Measurements from ENCODE around the gene ATP8A2. TPM values are rescaled to one million over a fixed set of nuclear protein-coding genes. Genes with fewer than 3 reads are reported as not detected.

Gene ATP8A2
- polyA plus RNA-seq, 1 donor from 2014 or later: 11.9 TPM

- TF ChIP-seq CTCF (IDR thresholded peaks at IDR 0.05; ENCODE audit: poor library complexity, severe bottlenecking) (no peak), MXI1 (conservative IDR thresholded peaks at IDR 0.05; ENCODE audit: poor library complexity, severe bottlenecking) (no peak), TAF1 (IDR thresholded peaks at IDR 0.05; ENCODE audit: low read depth) (no peak), REST (IDR thresholded peaks at IDR 0.05; ENCODE audit: borderline replicate concordance) (no peak)
- Histone ChIP-seq H3K9me3 (ENCODE audit: low read length) (no peaks in the 10 kb centered on the region), H3K27ac (ENCODE audit: low read length) (no peak overlapping the region), H3K79me2 (replicated peaks; ENCODE audit: insufficient read depth, low read length) (no peaks in the 10 kb centered on the region), H4K20me1 (ENCODE audit: insufficient read depth) (no peaks in the 10 kb centered on the region), H3K4me2 (ENCODE audit: low read length) (no peak overlapping the region), H2AFZ (ENCODE audit: low read depth, low read length) (no peak overlapping the region), H3F3A (ENCODE audit: insufficient read depth, low read length, poor library complexity, severe bottlenecking) (no peaks in the 10 kb centered on the region), H3K9ac (ENCODE audit: low read length) (no peak overlapping the region), H3K9me2 (ENCODE audit: insufficient read depth, low read length) (no peaks in the 10 kb centered on the region), H3K27me3 (ENCODE audit: insufficient read depth, low read depth, low read length) (no peaks in the 10 kb centered on the region), H3K4me3 (ENCODE audit: low read length) (no peak overlapping the region), H3K36me3 (ENCODE audit: insufficient read depth, low read length) (no peaks in the 10 kb centered on the region)
Observed at GRCh38 chr13:25840261-25840660, 468.5 kb downstream of the ATP8A2 start.

GRCh38 chr13:25840931-25841330 lies 469.2 kb downstream of the ATP8A2 start:
- TF ChIP-seq CTCF (IDR thresholded peaks at IDR 0.05; ENCODE audit: poor library complexity, severe bottlenecking) (no peak), EZH2 (IDR thresholded peaks at IDR 0.05; ENCODE audit: borderline replicate concordance, insufficient read depth, low read length, poor library complexity, severe bottlenecking) (no peak), EP300 (conservative IDR thresholded peaks at IDR 0.05; ENCODE audit: poor library complexity, severe bottlenecking) (no peak), RAD21 (conservative IDR thresholded peaks at IDR 0.05) (no peak), POLR2AphosphoS5 (IDR thresholded peaks at IDR 0.05) (no peak), MXI1 (conservative IDR thresholded peaks at IDR 0.05; ENCODE audit: poor library complexity, severe bottlenecking) (no peak), TAF1 (IDR thresholded peaks at IDR 0.05; ENCODE audit: low read depth) (no peak), REST (IDR thresholded peaks at IDR 0.05; ENCODE audit: borderline replicate concordance) (no peak)
- Histone ChIP-seq H3F3A (ENCODE audit: insufficient read depth, low read length, poor library complexity, severe bottlenecking) (no peaks in the 10 kb centered on the region), H3K27ac (ENCODE audit: low read length) (no peak overlapping the region), H3K36me3 (ENCODE audit: insufficient read depth, low read length) (no peaks in the 10 kb centered on the region), H3K9ac (ENCODE audit: low read length) (no peak overlapping the region), H3K4me3 (ENCODE audit: low read length) (no peak overlapping the region), H4K20me1 (ENCODE audit: insufficient read depth) (no peaks in the 10 kb centered on the region), H3K9me2 (ENCODE audit: insufficient read depth, low read length) (no peaks in the 10 kb centered on the region), H3K4me2 (ENCODE audit: low read length) (no peak overlapping the region), H3K9me3 (ENCODE audit: low read length) (no peaks in the 10 kb centered on the region), H3K27me3 (ENCODE audit: insufficient read depth, low read depth, low read length) (no peaks in the 10 kb centered on the region), H3K79me2 (replicated peaks; ENCODE audit: insufficient read depth, low read length) (no peaks in the 10 kb centered on the region), H2AFZ (ENCODE audit: low read depth, low read length) (no peak overlapping the region)
